ENCODE results near the gene LEFTY1.

LEFTY1 gene

DNA sequence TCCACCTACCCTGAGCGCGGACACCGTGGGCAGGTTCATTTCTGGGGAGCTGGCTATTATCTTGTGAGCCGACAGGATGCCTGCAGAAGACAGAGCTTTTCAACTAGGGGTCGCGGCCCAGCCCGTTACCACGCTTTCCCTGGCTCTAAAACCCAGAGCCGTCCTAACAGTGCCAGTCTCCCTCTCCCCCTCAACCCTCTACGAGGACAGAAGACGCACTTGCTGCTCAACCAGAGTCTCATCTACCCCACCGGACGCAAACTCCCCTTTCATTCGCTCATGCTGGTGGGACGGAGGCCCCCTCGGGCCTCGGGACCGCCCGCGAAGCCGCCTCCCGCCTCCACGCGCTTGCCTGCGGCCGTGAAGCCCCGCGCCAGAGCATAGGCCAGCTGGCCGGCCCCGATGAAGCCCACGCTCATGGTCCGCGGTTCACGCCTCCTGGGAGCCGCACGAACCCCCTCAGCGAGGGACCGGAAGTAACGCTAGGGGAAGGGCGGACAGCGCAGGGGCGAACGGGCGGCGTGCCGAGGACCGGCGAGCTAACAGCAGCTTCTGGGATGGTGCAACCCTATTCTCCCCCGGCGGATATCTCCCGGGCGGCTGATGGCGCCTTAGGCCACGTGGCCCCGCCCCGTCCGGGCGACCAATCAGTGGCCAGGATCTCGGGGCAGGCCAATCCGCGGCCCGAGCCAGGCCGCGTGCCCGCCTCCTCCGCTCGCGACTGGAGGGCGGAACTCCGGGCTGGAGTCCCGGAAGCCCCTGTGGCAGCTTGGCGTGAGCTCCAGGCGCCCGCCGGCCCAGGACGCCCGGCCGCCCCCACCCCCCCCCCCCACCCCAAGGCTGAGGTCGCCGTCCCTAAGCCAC is 35.0 kb upstream of the LEFTY1 start, which contains the start of gene PYCR2:
Gene PYCR2, minus strand, starts transcription at position 559 of the 864 bp plus-strand sequence. Its CDS starts 140 bp downstream, at position 419.
- TF ChIP-seq CREB1 (IDR thresholded peaks at IDR 0.05; ENCODE audit: low read depth) (0 out of 2 replicates have a peak, but pooled peaks have one; percentile 20), RAD21 (IDR thresholded peaks at IDR 0.05; ENCODE audit: low read depth) (no peak), YY1 (IDR thresholded peaks at IDR 0.05; ENCODE audit: low read depth) (peak; percentile 78), TEAD4 (IDR thresholded peaks at IDR 0.05) (0 out of 2 replicates have a peak, but pooled peaks have one; percentile 5), NFIC (IDR thresholded peaks at IDR 0.05) (0 out of 2 replicates have a peak, but pooled peaks have one; percentile 35), ZBTB7A (IDR thresholded peaks at IDR 0.05; ENCODE audit: low read depth) (peak; percentile 44; the same call in 1 of the 2 replicates), CEBPB (IDR thresholded peaks at IDR 0.05) (peak; percentile 62; the same call in 1 of the 2 replicates), EP300 (IDR thresholded peaks at IDR 0.05; ENCODE audit: borderline replicate concordance) (no peak), TCF12 (IDR thresholded peaks at IDR 0.05; ENCODE audit: low read depth) (peak; percentile 45), TAF1 (IDR thresholded peaks at IDR 0.05; ENCODE audit: low read depth) (peak; percentile 90), FOXM1 (IDR thresholded peaks at IDR 0.05; ENCODE audit: borderline replicate concordance, low read depth) (no peak), EGR1 (IDR thresholded peaks at IDR 0.05) (no peak)
- TF ChIP-seq, protein P1, sequence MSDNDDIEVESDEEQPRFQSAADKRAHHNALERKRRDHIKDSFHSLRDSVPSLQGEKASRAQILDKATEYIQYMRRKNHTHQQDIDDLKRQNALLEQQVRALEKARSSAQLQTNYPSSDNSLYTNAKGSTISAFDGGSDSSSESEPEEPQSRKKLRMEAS (IDR thresholded peaks at IDR 0.05) = peak; percentile 90
- TF ChIP-seq, protein P2, sequence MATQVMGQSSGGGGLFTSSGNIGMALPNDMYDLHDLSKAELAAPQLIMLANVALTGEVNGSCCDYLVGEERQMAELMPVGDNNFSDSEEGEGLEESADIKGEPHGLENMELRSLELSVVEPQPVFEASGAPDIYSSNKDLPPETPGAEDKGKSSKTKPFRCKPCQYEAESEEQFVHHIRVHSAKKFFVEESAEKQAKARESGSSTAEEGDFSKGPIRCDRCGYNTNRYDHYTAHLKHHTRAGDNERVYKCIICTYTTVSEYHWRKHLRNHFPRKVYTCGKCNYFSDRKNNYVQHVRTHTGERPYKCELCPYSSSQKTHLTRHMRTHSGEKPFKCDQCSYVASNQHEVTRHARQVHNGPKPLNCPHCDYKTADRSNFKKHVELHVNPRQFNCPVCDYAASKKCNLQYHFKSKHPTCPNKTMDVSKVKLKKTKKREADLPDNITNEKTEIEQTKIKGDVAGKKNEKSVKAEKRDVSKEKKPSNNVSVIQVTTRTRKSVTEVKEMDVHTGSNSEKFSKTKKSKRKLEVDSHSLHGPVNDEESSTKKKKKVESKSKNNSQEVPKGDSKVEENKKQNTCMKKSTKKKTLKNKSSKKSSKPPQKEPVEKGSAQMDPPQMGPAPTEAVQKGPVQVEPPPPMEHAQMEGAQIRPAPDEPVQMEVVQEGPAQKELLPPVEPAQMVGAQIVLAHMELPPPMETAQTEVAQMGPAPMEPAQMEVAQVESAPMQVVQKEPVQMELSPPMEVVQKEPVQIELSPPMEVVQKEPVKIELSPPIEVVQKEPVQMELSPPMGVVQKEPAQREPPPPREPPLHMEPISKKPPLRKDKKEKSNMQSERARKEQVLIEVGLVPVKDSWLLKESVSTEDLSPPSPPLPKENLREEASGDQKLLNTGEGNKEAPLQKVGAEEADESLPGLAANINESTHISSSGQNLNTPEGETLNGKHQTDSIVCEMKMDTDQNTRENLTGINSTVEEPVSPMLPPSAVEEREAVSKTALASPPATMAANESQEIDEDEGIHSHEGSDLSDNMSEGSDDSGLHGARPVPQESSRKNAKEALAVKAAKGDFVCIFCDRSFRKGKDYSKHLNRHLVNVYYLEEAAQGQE (IDR thresholded peaks at IDR 0.05; ENCODE audit: low read depth) = no peak
- TF ChIP-seq, protein P3, sequence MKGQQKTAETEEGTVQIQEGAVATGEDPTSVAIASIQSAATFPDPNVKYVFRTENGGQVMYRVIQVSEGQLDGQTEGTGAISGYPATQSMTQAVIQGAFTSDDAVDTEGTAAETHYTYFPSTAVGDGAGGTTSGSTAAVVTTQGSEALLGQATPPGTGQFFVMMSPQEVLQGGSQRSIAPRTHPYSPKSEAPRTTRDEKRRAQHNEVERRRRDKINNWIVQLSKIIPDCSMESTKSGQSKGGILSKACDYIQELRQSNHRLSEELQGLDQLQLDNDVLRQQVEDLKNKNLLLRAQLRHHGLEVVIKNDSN (IDR thresholded peaks at IDR 0.05) = peak; percentile 95

DNA sequence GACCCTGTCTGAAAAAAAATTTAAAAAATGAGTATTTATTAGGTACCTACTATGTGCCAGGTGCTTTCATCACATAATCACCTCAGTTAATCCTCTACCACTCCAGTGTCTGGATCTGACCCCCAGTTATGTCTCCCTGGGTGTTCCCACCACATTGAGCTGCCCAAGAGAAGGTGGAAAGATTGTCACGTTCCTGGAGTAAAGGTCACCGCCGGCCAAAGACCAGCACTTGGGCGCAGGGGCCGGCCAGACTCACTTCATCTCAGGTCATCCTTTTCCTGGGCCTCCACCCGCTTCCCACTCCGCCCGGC is 34.4 kb upstream of the LEFTY1 start:
- no peak; the same call in 1 of the 2 replicates for TF ChIP-seq TEAD4 (IDR thresholded peaks at IDR 0.05)
- TF ChIP-seq EGR1 (IDR thresholded peaks at IDR 0.05) = no peak
- TF ChIP-seq RAD21 (IDR thresholded peaks at IDR 0.05; ENCODE audit: low read depth) = no peak
- TF ChIP-seq, protein P2 (IDR thresholded peaks at IDR 0.05; ENCODE audit: low read depth) = no peak
- no peak for TF ChIP-seq CREB1 (IDR thresholded peaks at IDR 0.05; ENCODE audit: low read depth)
- TF ChIP-seq ZBTB7A (IDR thresholded peaks at IDR 0.05; ENCODE audit: low read depth) = no peak
- no peak for TF ChIP-seq FOXM1 (IDR thresholded peaks at IDR 0.05; ENCODE audit: borderline replicate concordance, low read depth)
- TF ChIP-seq, protein P1 (IDR thresholded peaks at IDR 0.05) = no peak
- no peak for TF ChIP-seq TCF12 (IDR thresholded peaks at IDR 0.05; ENCODE audit: low read depth)
- TF ChIP-seq CEBPB (IDR thresholded peaks at IDR 0.05) = no peak
- no peak for TF ChIP-seq EP300 (IDR thresholded peaks at IDR 0.05; ENCODE audit: borderline replicate concordance)
- TF ChIP-seq, protein P3 (IDR thresholded peaks at IDR 0.05) = no peak
- TF ChIP-seq YY1 (IDR thresholded peaks at IDR 0.05; ENCODE audit: low read depth) = no peak
- TF ChIP-seq TAF1 (IDR thresholded peaks at IDR 0.05; ENCODE audit: low read depth) = no peak
- TF ChIP-seq NFIC (IDR thresholded peaks at IDR 0.05) = no peak

DNA sequence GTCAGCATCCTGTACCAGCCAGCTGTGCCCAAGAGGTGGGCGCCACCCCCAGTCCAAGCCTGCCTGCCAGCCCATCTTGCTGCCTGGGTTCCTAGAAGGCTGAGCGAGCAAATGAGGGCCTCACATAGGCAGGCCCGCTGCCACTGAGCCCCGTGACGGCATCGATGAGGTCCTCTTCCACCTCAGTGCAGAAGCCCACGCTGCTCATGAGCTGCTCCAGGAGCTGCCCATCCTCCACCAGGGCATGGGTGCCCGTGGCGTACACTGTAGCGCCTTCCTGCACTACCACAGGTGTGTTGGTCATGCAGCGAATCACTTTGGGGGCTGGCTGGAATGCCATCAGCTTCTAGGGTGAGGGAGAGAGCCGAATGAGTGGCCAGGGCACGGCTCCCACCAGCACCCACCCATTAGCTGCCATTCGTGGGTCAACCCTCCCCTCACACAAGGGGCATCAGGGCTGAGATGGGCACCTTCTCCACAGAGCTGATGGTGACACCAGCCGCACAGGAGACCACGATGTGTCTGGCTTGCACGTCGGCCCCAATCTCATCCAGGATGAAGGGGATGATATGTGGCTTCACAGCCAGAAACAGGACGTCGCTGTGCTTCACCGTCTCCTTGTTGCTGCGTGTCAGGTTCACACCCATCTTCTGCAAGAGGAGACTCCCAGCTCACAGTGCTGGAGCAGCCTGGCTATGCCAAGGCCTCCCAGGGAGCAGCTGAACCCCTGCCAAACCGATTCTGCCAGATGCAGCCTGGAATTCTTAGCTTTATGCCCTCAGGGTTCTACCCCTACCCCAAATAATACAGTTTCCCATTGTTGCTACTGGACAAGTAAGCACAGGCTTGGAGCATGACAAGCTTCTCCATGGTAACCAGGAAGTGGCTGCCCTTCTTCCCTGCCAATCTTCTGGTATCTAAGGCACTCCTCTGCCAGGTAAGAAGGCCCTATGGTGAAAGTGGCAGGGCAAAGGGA is 33.1 kb upstream of the LEFTY1 start:
- TF ChIP-seq NFIC (IDR thresholded peaks at IDR 0.05) = peak; percentile 55
- peak; percentile 36; the same call in 1 of the 2 replicates for TF ChIP-seq TEAD4 (IDR thresholded peaks at IDR 0.05)
- no peak for TF ChIP-seq FOXM1 (IDR thresholded peaks at IDR 0.05; ENCODE audit: borderline replicate concordance, low read depth)

DNA sequence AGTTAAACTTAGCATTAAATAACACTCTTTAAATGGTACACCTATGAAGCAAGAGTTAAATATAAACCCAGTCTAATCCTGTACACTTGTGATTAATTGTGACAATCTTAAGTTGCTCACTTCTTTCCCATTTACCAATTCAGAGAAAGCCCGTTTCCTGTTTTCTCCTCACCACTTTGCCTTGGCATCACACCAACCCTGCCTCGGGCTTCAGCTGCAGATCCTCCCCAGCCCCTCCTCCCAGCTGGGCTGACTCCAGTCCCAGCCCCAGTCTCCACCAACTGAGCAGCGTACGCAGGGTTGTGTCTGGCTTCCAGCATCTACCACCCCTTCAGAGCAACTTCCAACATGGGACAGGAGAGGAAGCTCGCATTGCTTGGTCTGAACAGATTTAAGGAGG is 31.0 kb upstream of the LEFTY1 start:
- TF ChIP-seq CEBPB (IDR thresholded peaks at IDR 0.05) (no peak), RAD21 (IDR thresholded peaks at IDR 0.05; ENCODE audit: low read depth) (no peak), EP300 (IDR thresholded peaks at IDR 0.05; ENCODE audit: borderline replicate concordance) (no peak), TEAD4 (IDR thresholded peaks at IDR 0.05) (no peak), EGR1 (IDR thresholded peaks at IDR 0.05) (no peak), ZBTB7A (IDR thresholded peaks at IDR 0.05; ENCODE audit: low read depth) (no peak), CREB1 (IDR thresholded peaks at IDR 0.05; ENCODE audit: low read depth) (no peak), YY1 (IDR thresholded peaks at IDR 0.05; ENCODE audit: low read depth) (no peak), TCF12 (IDR thresholded peaks at IDR 0.05; ENCODE audit: low read depth) (no peak), NFIC (IDR thresholded peaks at IDR 0.05) (no peak), TAF1 (IDR thresholded peaks at IDR 0.05; ENCODE audit: low read depth) (no peak), FOXM1 (IDR thresholded peaks at IDR 0.05; ENCODE audit: borderline replicate concordance, low read depth) (no peak)
- TF ChIP-seq, protein P1 (IDR thresholded peaks at IDR 0.05) = no peak
- TF ChIP-seq, protein P2 (IDR thresholded peaks at IDR 0.05; ENCODE audit: low read depth) = no peak
- TF ChIP-seq, protein P3 (IDR thresholded peaks at IDR 0.05) = no peak

All from Ishikawa (cell line).